ACC112 (cell line): ENCODE results near the gene STARD10.
A peak's percentile ranks its signal among the peaks of the same experiment; 100 is the strongest.
"Not testable (repeated sequence)": the region's sequence is repeated elsewhere in the genome, so short reads cannot be mapped to it uniquely, and the experiment has no call there.

Experiments
- H2AFZ ChIP-seq: fragments of 200-600 bp; sonication (generic); one replicate; pipeline ENCODE4 v1.6.0; 2017; ENCODE audit warnings: antibody characterized with exemption, low read length; ENCODE audit not compliant: unreplicated experiment
- H3K27ac ChIP-seq: fragments of 200-600 bp; sonication (generic); 2 replicates; pipeline ENCODE4 v1.5.1; 2014; ENCODE audit warnings: low read depth, mild to moderate bottlenecking, antibody characterized with exemption, low read length, moderate library complexity
- H3K27me3 ChIP-seq: fragments of 200-600 bp; sonication (generic); 2 replicates; pipeline ENCODE4 v1.6.1; 2014; ENCODE audit warnings: mild to moderate bottlenecking, antibody characterized with exemption, low read length, moderate library complexity, mixed read lengths; ENCODE audit not compliant: insufficient read depth
- H3K36me3 ChIP-seq: fragments of 200-600 bp; sonication (generic); 2 replicates; pipeline ENCODE4 v1.6.1; 2016; ENCODE audit warnings: mild to moderate bottlenecking, antibody characterized with exemption, low read length, moderate library complexity, mixed read lengths; ENCODE audit not compliant: insufficient read depth
- H3K4me1 ChIP-seq: fragments of 200-600 bp; sonication (generic); one replicate; pipeline ENCODE4 v1.6.1; 2016; ENCODE audit warnings: low read length, mixed read lengths; ENCODE audit not compliant: insufficient read depth, unreplicated experiment, control insufficient read depth
- H3K4me3 ChIP-seq: fragments of 200-600 bp; sonication (generic); 2 replicates; pipeline ENCODE4 v1.5.1; 2014; ENCODE audit warnings: mild to moderate bottlenecking, low read depth, low read length
- H3K79me2 ChIP-seq: fragments of 200-600 bp; sonication (generic); one replicate; pipeline ENCODE4 v1.6.0; 2016; ENCODE audit warnings: low read length; ENCODE audit not compliant: control insufficient read depth, unreplicated experiment, insufficient read depth

The STARD10 gene

GRCh38 chr11:72833083-72833733 is 39.4 kb upstream of the STARD10 start:
- H3K79me2 ChIP-seq: no peaks in the 10 kb centered on the region
- H3K36me3 ChIP-seq: no peaks in the 10 kb centered on the region
- H3K4me3 ChIP-seq: no peak overlapping the region

GRCh38 chr11:72832301-72833082 is 38.6 kb upstream of the STARD10 start:
- Histone ChIP-seq H3K36me3 (no peaks in the 10 kb centered on the region), H3K27ac (no peak overlapping the region), H2AFZ (no peak overlapping the region), H3K27me3 (no peaks in the 10 kb centered on the region), H3K4me1 (peaks cover 15% of the 10 kb centered on the region), H3K79me2 (no peaks in the 10 kb centered on the region), H3K4me3 (no peak overlapping the region)

More at GRCh38 chr11:72833083-72833733, 39.4 kb upstream of the STARD10 start:
- Histone ChIP-seq H3K4me1 (peaks cover 18% of the 10 kb centered on the region), H3K27ac (no peak overlapping the region), H2AFZ (no peak overlapping the region), H3K27me3 (no peaks in the 10 kb centered on the region)

- H3K79me2 ChIP-seq: no peaks in the 10 kb centered on the region
- no peak overlapping the region for H2AFZ ChIP-seq
- H3K4me3 ChIP-seq: no peak overlapping the region
- H3K4me1 ChIP-seq: peaks cover 17% of the 10 kb centered on the region
- H3K27ac ChIP-seq: no peak overlapping the region
- H3K36me3 ChIP-seq: no peaks in the 10 kb centered on the region
- no peaks in the 10 kb centered on the region for H3K27me3 ChIP-seq
These were observed 37.9 kb upstream of the STARD10 start for GRCh38 chr11:72831521-72832300.

- Histone ChIP-seq H3K79me2 (no peaks in the 10 kb centered on the region), H3K4me1 (peaks cover 10% of the 10 kb centered on the region), H3K4me3 (no peak overlapping the region), H3K36me3 (no peaks in the 10 kb centered on the region), H3K27ac (no peak overlapping the region), H3K27me3 (no peaks in the 10 kb centered on the region), H2AFZ (no peak overlapping the region)
These were observed 36.2 kb upstream of the STARD10 start for GRCh38 chr11:72829884-72830533.

- Histone ChIP-seq H2AFZ (no peak overlapping the region), H3K4me1 (peaks cover 10% of the 10 kb centered on the region), H3K36me3 (no peaks in the 10 kb centered on the region), H3K4me3 (no peak overlapping the region), H3K27ac (no peak overlapping the region), H3K27me3 (no peaks in the 10 kb centered on the region), H3K79me2 (no peaks in the 10 kb centered on the region)
These were observed 35.3 kb upstream of the STARD10 start for GRCh38 chr11:72829178-72829577.

- Histone ChIP-seq H3K79me2 (no peaks in the 10 kb centered on the region), H2AFZ (no peak overlapping the region), H3K36me3 (no peaks in the 10 kb centered on the region), H3K27me3 (no peaks in the 10 kb centered on the region), H3K27ac (no peak overlapping the region), H3K4me3 (no peak overlapping the region), H3K4me1 (peaks cover 10% of the 10 kb centered on the region)
These were observed 34.9 kb upstream of the STARD10 start for GRCh38 chr11:72828692-72829101.

- peak overlapping the region; percentile 49 for H3K27ac ChIP-seq
- H2AFZ ChIP-seq: no peak overlapping the region
- H3K4me3 ChIP-seq: peak overlapping the region; percentile 20
- H3K4me1 ChIP-seq: peaks cover 10% of the 10 kb centered on the region
- no peaks in the 10 kb centered on the region for H3K36me3 ChIP-seq
- no peaks in the 10 kb centered on the region for H3K79me2 ChIP-seq
- H3K27me3 ChIP-seq: no peaks in the 10 kb centered on the region
These were observed 34.3 kb upstream of the STARD10 start for GRCh38 chr11:72828081-72828567.

- not testable (repeated sequence) for H2AFZ ChIP-seq, H3K4me1 ChIP-seq, H3K36me3 ChIP-seq, H3K27me3 ChIP-seq, H3K79me2 ChIP-seq
- Histone ChIP-seq H3K27ac (peak overlapping the region; percentile 62), H3K4me3 (peak overlapping the region; percentile 20)
These were observed 33.8 kb upstream of the STARD10 start for GRCh38 chr11:72827656-72828055.

- H3K27ac ChIP-seq: peak overlapping the region; percentile 62; the same call in 1 of the 2 replicates
- H3K79me2 ChIP-seq: no peaks in the 10 kb centered on the region
- H3K27me3 ChIP-seq: no peaks in the 10 kb centered on the region
- no peaks in the 10 kb centered on the region for H3K36me3 ChIP-seq
- no peak overlapping the region for H3K4me3 ChIP-seq
- no peak overlapping the region for H2AFZ ChIP-seq
- H3K4me1 ChIP-seq: peaks cover 10% of the 10 kb centered on the region
These were observed 33.2 kb upstream of the STARD10 start for GRCh38 chr11:72826942-72827480.
